ENCODE results near the gene FABP3.

GRCh38 chr1:31387612-31388011, 14.7 kb upstream of the FABP3 start:
- TF ChIP-seq CTCF (IDR thresholded peaks at IDR 0.05) (no peak), POLR2AphosphoS5 (IDR thresholded peaks at IDR 0.05) (no peak), POLR2A (IDR thresholded peaks at IDR 0.05) (no peak)
